ENCODE measurements around the gene CCDC141.

DNA sequence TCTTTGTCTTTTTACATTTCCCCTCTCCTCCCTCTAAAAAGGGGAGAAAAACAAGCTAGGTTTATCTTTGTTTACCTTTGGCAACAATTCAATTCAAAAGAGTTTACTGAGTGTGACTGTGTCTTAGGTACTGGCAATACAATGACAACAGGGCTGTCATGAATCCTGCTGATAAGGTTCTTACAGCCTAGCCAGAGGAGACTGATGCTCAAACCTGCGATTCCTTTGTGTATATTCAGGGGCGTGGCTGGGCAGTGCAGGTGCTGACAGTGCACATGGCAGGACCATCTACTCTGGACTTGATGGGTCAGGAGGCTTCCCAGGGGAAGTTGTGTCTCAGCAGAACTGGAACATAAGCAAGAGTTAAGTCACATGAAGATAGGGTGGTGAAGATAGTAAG is 219.5 kb downstream of the CCDC141 start:
- TF ChIP-seq EP300 (IDR thresholded peaks at IDR 0.05) (no peak), POLR2A (IDR thresholded peaks at IDR 0.05) (no peak), POLR2AphosphoS5 (IDR thresholded peaks at IDR 0.05) (no peak)
- TF ChIP-seq, protein P1, sequence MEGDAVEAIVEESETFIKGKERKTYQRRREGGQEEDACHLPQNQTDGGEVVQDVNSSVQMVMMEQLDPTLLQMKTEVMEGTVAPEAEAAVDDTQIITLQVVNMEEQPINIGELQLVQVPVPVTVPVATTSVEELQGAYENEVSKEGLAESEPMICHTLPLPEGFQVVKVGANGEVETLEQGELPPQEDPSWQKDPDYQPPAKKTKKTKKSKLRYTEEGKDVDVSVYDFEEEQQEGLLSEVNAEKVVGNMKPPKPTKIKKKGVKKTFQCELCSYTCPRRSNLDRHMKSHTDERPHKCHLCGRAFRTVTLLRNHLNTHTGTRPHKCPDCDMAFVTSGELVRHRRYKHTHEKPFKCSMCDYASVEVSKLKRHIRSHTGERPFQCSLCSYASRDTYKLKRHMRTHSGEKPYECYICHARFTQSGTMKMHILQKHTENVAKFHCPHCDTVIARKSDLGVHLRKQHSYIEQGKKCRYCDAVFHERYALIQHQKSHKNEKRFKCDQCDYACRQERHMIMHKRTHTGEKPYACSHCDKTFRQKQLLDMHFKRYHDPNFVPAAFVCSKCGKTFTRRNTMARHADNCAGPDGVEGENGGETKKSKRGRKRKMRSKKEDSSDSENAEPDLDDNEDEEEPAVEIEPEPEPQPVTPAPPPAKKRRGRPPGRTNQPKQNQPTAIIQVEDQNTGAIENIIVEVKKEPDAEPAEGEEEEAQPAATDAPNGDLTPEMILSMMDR (IDR thresholded peaks at IDR 0.05), result no peak

All from upper lobe of left lung (tissue), 4 donors.